GM15510 (cell line): ENCODE data around the gene ITPK1.

ENCODE experiments used
- POLR2A ChIP-seq: IDR thresholded peaks from 3 replicates; pipeline ENCODE4 v1.6.1; 2011; ENCODE audit warnings: borderline replicate concordance; ENCODE audit not compliant: insufficient read length; ENCODE audit errors: extremely low read depth

Gene ITPK1

DNA sequence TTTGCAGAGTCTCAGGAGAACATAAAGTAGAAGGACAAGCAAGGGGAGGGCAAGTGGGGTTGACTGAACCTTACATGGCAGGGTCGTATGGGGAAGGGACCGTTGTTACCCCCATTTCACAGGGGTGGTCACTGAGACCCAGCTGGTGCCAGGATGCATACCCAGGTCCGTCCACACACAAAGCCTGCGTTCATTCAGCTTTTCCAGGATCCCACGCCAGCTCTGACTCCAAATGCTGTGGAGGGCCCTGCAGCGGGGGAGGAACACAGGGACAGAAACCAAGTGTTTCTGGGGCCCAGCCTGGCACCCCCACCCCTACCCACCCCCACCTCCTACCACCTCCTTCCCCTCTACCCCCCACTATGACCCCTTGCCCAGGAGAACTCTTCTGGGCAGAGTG lies 209.3 kb downstream of the ITPK1 start:
- TF ChIP-seq POLR2A: no peak

DNA sequence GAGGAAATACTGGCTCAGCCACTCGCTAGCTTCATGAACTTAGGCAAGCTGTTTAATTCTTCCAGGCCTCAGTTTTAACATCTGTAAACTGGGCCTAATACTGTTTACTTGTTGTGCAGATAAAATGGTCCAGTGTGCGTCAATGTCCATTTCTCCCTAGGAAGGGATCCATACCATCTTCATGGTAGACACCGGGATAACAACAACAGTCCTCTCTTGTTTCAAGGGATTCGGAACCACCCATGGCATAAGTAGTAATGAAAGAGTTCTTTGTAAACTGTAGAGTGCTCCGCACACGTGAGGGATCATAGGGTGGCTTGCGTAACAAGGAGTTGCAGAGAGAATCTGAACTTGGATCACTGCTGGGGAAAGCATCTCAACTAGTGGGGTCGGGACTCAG lies 210.1 kb downstream of the ITPK1 start:
- no peak for TF ChIP-seq POLR2A

DNA sequence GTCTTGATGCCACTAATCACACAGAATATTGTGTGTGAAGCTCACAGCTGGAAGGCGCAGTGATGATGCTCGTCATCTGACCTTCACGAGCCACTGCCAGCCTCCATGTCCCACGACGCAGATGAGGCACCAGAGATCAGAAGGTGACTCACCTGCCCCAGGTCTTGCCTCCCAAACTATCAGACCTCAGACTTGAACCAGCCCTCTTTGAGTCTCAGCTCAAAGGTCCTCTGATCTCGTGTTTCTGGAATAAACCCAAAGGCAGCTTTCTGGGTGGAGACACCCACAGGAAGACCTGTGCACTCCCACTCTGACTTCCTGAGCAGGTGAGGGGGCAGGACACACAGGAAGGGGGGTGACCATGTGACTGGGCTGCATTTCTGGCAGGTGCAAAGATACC lies 212.4 kb downstream of the ITPK1 start:
- TF ChIP-seq POLR2A: no peak

- no peak for TF ChIP-seq POLR2A
Observed at GRCh38 chr14:92902726-92903125, 213.0 kb downstream of the ITPK1 start.

DNA sequence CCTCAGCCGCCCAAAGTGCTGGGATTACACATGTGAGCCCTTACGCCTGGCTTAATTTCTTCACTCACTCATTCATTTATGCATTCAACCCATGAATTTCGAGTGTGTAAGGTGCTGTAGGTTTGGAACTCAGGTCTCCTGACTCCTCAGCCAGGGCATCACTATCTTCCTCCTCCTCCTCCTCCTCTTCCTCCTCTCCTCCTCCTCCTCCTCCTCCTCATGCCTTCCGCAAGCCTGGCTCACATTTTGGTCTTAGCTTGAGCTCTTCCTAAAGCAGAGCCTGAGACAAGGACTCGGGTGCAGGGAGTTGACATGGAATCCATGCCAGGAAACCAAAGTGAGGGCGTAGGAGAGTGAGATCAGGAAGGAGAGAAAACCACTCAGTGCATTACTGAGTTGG lies 213.5 kb downstream of the ITPK1 start:
- TF ChIP-seq POLR2A: no peak

DNA sequence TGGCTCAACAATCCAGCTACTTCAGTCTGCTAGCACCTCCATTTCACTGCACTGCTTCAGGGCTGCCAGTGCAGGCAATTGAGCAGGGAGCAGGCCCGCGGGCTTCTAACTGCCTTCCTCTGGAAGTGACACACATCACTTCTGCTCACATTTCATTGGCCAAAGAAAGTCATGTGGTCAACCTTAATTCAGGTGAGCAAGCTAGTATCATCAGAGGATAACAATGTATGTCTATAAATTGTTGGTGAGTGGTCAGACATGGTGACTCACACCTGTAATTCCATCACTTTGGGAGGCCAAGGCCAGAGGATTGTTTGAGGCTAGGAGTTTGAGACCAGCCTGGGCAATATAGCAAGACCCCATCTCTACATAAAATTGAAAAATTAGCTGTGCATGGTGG lies 215.1 kb downstream of the ITPK1 start:
- no peak for TF ChIP-seq POLR2A

- no peak for TF ChIP-seq POLR2A
Observed at GRCh38 chr14:92898566-92899131, 217.1 kb downstream of the ITPK1 start.

DNA sequence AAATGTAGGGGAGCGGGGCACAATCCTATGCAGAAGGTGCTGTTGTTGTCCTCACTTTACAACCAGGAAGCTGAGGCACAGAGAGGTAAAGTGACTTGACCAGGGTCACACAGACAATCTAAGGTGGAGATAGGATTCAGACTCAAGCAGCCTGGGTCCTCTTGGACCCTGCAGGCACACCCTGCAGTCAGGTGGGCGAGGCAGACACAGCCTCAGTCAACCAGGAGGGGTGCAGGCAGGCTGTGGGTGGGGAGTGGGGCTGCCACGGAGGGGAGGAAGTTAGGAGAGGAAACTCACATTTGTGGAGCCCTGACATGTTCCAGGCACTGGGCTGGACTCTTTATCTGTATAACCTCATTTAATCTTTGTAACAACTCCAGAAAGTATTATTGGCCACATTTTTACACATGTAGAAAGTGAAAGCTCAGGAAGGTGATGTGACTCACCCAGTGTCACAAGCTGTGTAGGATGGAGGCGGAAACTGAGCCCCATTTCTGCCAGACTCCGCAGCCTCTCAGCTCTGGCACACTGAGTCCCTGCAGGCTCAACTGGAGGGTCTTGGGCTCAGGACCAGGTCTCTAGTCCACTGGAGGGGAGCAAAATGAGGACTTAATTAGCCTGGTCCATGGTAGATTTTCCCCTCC lies 217.7 kb downstream of the ITPK1 start:
- no peak for TF ChIP-seq POLR2A

GRCh38 chr14:92895352-92895878 lies 220.3 kb downstream of the ITPK1 start:
- TF ChIP-seq POLR2A: no peak

GRCh38 chr14:92892589-92892988 lies 223.1 kb downstream of the ITPK1 start:
- TF ChIP-seq POLR2A: no peak

DNA sequence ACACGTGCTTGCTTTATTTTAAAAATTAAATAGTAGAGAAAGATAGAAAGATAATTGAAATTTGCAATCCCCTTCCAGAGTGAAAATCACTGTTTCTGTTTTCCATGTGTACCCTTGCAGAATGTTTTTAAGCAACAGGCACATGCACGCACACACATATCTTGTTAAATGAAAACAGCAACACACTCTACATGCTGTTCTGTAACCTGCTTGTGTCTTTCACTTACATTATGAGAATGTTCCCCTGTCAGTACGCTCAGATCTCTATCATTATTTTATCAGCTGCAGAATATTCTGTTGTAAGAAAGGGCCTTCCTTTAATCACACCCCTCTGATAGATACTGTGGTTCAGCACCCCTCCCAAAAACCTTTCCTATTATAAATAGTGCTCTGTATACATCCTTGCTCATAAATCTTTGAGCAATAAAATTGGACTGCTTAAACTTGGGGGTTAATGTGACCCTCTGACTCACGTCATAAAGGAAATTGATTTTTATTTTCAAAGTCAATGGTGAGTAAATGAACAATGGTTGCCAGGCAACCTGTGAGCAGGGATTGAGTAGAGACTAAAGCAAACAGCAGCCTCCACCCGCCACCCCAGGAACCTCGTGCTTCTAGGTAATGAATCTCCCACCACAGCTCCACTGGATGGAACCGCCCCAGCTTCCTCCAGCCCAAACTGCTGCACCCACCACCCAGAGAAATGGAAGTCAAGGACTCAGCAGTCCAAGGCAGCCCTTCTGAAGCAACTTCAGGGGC lies 224.7 kb downstream of the ITPK1 start:
- no peak for TF ChIP-seq POLR2A

DNA sequence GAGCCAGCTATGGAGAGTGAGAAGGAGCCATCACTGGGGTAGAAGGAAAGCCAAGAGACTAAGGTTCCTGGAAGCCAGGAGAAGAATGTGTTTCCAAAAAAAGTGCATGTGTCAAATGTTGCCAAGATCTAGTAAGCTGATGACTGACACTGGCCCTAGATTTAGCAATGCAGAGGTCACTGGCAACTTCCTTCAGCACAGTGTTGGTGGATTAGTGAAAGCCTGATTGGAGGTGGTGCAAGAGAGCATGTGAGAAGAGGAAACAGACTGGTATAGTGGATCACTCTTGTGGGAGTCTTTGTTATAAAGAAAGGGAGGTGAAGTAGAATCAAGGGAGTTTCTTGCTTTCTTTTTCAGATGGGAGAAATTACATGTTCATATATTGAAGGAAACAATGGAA lies 226.8 kb downstream of the ITPK1 start:
- TF ChIP-seq POLR2A: no peak

- TF ChIP-seq POLR2A: no peak
Observed at GRCh38 chr14:92887157-92887556, 228.6 kb downstream of the ITPK1 start.
